GM23338 (cell line): ENCODE results near the gene TCIRG1.

Experiments used
- CREB1 ChIP-seq: fragments of 250-450 bp; sonication (Bioruptor Pico); IDR thresholded peaks from 2 replicates; pipeline ENCODE4 v1.5.0; 2020; ENCODE audit warnings: low read depth, mild to moderate bottlenecking, moderate library complexity
- EZH2 ChIP-seq: fragments of 200-600 bp; sonication (generic); IDR thresholded peaks from one replicate; pipeline ENCODE4 v1.8.0; 2017; ENCODE audit warnings: antibody characterized with exemption, mild to moderate bottlenecking, low read depth; ENCODE audit not compliant: unreplicated experiment
- EZH2phosphoT487 ChIP-seq: fragments of 200-600 bp; sonication (generic); IDR thresholded peaks from one replicate; pipeline ENCODE4 v1.8.1; 2018; ENCODE audit warnings: antibody characterized with exemption; ENCODE audit not compliant: unreplicated experiment
- JUNB ChIP-seq: IDR thresholded peaks from one replicate; pipeline ENCODE4 v1.6.1; 2016; ENCODE audit warnings: antibody characterized with exemption; ENCODE audit not compliant: unreplicated experiment
- NANOG ChIP-seq: IDR thresholded peaks from 2 replicates; pipeline ENCODE4 v1.6.1; 2016; ENCODE audit warnings: antibody characterized with exemption, borderline replicate concordance
- POLR2AphosphoS5 ChIP-seq: IDR thresholded peaks from 2 replicates; pipeline ENCODE4 v1.6.1; 2016; ENCODE audit warnings: antibody characterized with exemption, low read depth
- STAT1 ChIP-seq: IDR thresholded peaks from one replicate; pipeline ENCODE4 v1.6.1; 2016; ENCODE audit warnings: antibody characterized with exemption; ENCODE audit not compliant: unreplicated experiment
- ZNF114 ChIP-seq: fragments of 250-450 bp; sonication (Bioruptor Pico); IDR thresholded peaks from 2 replicates; pipeline ENCODE4 v1.5.0; 2020; ENCODE audit warnings: mild to moderate bottlenecking, moderate library complexity
- ZNF331 ChIP-seq: fragments of 250-450 bp; sonication (Bioruptor Pico); IDR thresholded peaks from 2 replicates; pipeline ENCODE4 v1.5.0; 2020; ENCODE audit warnings: low read depth, mild to moderate bottlenecking, moderate library complexity
- TF ChIP-seq, protein P1 (sequence below), 2 experiments: fragments of 200-600 bp in 1 of 2; sonication (generic) in 1 of 2; conservative IDR thresholded peaks; 2 replicates each; pipeline versions ENCODE4 v1.5.1 to v1.6.1; 2016 to 2017; ENCODE audit warnings: antibody characterized with exemption in 2 of 2, low read depth in 2 of 2, mild to moderate bottlenecking in 2 of 2, moderate library complexity in 1 of 2
- TF ChIP-seq, protein P2 (sequence below): IDR thresholded peaks from one replicate; pipeline ENCODE4 v1.6.1; 2018; ENCODE audit warnings: antibody characterized with exemption; ENCODE audit not compliant: unreplicated experiment
- TF ChIP-seq, protein P3 (sequence below): fragments of 250-450 bp; sonication (Bioruptor Pico); IDR thresholded peaks from 2 replicates; pipeline ENCODE4 v1.5.0; 2020; ENCODE audit warnings: mild to moderate bottlenecking, moderate library complexity
- TF ChIP-seq, protein P4 (sequence below): IDR thresholded peaks from 2 replicates; pipeline ENCODE4 v1.6.1; 2016; ENCODE audit warnings: antibody characterized with exemption

DNA sequence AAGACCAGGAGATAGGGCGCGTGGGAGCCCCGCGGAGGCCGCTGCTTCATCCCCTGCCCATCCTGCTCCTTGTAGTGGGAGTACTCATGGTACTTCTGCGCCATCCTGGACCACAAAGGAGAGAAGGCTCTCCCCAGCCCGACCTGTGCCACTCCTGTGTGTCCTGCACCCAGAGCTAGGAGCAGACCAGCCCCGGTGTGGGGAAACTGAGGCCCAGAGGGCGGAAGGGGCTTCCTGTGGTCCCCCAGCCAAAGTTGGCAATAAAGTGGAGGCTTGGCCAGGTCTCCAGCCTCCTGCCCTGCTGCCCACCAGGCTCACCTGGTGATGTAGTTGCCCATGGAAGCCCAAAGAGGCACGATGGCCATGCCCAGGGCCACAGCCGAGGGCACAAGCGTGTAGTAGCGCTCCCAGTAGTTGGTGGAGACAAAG, 39.6 kb upstream of the TCIRG1 start:
- no peak for TF ChIP-seq POLR2AphosphoS5
- TF ChIP-seq, protein P1, sequence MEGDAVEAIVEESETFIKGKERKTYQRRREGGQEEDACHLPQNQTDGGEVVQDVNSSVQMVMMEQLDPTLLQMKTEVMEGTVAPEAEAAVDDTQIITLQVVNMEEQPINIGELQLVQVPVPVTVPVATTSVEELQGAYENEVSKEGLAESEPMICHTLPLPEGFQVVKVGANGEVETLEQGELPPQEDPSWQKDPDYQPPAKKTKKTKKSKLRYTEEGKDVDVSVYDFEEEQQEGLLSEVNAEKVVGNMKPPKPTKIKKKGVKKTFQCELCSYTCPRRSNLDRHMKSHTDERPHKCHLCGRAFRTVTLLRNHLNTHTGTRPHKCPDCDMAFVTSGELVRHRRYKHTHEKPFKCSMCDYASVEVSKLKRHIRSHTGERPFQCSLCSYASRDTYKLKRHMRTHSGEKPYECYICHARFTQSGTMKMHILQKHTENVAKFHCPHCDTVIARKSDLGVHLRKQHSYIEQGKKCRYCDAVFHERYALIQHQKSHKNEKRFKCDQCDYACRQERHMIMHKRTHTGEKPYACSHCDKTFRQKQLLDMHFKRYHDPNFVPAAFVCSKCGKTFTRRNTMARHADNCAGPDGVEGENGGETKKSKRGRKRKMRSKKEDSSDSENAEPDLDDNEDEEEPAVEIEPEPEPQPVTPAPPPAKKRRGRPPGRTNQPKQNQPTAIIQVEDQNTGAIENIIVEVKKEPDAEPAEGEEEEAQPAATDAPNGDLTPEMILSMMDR (conservative IDR thresholded peaks at IDR 0.05; ENCODE audit: low read depth in 2 of 2), result no peak
- no peak for TF ChIP-seq EZH2phosphoT487
- no peak for TF ChIP-seq EZH2
- TF ChIP-seq, protein P2, sequence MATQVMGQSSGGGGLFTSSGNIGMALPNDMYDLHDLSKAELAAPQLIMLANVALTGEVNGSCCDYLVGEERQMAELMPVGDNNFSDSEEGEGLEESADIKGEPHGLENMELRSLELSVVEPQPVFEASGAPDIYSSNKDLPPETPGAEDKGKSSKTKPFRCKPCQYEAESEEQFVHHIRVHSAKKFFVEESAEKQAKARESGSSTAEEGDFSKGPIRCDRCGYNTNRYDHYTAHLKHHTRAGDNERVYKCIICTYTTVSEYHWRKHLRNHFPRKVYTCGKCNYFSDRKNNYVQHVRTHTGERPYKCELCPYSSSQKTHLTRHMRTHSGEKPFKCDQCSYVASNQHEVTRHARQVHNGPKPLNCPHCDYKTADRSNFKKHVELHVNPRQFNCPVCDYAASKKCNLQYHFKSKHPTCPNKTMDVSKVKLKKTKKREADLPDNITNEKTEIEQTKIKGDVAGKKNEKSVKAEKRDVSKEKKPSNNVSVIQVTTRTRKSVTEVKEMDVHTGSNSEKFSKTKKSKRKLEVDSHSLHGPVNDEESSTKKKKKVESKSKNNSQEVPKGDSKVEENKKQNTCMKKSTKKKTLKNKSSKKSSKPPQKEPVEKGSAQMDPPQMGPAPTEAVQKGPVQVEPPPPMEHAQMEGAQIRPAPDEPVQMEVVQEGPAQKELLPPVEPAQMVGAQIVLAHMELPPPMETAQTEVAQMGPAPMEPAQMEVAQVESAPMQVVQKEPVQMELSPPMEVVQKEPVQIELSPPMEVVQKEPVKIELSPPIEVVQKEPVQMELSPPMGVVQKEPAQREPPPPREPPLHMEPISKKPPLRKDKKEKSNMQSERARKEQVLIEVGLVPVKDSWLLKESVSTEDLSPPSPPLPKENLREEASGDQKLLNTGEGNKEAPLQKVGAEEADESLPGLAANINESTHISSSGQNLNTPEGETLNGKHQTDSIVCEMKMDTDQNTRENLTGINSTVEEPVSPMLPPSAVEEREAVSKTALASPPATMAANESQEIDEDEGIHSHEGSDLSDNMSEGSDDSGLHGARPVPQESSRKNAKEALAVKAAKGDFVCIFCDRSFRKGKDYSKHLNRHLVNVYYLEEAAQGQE, result no peak
- TF ChIP-seq ZNF331 (CRISPR knock-in tag), result no peak
- no peak for TF ChIP-seq STAT1
- TF ChIP-seq CREB1, result no peak
- TF ChIP-seq ZNF114 (CRISPR knock-in tag), result no peak
- no peak for TF ChIP-seq JUNB
- TF ChIP-seq, protein P3, sequence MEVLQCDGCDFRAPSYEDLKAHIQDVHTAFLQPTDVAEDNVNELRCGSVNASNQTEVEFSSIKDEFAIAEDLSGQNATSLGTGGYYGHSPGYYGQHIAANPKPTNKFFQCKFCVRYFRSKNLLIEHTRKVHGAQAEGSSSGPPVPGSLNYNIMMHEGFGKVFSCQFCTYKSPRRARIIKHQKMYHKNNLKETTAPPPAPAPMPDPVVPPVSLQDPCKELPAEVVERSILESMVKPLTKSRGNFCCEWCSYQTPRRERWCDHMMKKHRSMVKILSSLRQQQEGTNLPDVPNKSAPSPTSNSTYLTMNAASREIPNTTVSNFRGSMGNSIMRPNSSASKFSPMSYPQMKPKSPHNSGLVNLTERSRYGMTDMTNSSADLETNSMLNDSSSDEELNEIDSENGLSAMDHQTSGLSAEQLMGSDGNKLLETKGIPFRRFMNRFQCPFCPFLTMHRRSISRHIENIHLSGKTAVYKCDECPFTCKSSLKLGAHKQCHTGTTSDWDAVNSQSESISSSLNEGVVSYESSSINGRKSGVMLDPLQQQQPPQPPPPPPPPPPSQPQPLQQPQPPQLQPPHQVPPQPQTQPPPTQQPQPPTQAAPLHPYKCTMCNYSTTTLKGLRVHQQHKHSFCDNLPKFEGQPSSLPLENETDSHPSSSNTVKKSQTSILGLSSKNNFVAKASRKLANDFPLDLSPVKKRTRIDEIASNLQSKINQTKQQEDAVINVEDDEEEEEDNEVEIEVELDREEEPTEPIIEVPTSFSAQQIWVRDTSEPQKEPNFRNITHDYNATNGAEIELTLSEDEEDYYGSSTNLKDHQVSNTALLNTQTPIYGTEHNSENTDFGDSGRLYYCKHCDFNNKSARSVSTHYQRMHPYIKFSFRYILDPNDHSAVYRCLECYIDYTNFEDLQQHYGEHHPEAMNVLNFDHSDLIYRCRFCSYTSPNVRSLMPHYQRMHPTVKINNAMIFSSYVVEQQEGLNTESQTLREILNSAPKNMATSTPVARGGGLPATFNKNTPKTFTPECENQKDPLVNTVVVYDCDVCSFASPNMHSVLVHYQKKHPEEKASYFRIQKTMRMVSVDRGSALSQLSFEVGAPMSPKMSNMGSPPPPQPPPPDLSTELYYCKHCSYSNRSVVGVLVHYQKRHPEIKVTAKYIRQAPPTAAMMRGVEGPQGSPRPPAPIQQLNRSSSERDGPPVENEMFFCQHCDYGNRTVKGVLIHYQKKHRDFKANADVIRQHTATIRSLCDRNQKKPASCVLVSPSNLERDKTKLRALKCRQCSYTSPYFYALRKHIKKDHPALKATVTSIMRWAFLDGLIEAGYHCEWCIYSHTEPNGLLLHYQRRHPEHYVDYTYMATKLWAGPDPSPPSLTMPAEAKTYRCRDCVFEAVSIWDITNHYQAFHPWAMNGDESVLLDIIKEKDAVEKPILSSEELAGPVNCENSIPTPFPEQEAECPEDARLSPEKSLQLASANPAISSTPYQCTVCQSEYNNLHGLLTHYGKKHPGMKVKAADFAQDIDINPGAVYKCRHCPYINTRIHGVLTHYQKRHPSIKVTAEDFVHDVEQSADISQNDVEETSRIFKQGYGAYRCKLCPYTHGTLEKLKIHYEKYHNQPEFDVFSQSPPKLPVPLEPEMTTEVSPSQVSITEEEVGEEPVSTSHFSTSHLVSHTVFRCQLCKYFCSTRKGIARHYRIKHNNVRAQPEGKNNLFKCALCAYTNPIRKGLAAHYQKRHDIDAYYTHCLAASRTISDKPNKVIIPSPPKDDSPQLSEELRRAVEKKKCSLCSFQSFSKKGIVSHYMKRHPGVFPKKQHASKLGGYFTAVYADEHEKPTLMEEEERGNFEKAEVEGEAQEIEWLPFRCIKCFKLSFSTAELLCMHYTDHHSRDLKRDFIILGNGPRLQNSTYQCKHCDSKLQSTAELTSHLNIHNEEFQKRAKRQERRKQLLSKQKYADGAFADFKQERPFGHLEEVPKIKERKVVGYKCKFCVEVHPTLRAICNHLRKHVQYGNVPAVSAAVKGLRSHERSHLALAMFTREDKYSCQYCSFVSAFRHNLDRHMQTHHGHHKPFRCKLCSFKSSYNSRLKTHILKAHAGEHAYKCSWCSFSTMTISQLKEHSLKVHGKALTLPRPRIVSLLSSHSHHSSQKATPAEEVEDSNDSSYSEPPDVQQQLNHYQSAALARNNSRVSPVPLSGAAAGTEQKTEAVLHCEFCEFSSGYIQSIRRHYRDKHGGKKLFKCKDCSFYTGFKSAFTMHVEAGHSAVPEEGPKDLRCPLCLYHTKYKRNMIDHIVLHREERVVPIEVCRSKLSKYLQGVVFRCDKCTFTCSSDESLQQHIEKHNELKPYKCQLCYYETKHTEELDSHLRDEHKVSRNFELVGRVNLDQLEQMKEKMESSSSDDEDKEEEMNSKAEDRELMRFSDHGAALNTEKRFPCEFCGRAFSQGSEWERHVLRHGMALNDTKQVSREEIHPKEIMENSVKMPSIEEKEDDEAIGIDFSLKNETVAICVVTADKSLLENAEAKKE (CRISPR knock-in tag), result no peak
- TF ChIP-seq, protein P4, sequence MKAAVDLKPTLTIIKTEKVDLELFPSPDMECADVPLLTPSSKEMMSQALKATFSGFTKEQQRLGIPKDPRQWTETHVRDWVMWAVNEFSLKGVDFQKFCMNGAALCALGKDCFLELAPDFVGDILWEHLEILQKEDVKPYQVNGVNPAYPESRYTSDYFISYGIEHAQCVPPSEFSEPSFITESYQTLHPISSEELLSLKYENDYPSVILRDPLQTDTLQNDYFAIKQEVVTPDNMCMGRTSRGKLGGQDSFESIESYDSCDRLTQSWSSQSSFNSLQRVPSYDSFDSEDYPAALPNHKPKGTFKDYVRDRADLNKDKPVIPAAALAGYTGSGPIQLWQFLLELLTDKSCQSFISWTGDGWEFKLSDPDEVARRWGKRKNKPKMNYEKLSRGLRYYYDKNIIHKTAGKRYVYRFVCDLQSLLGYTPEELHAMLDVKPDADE, result no peak
- TF ChIP-seq NANOG, result no peak
